GM21619 (cell line): ENCODE data around the gene SEPTIN6.

ENCODE experiments used
- ATAC-seq: cut with Tn5 transposase; IDR thresholded peaks from one replicate; pipeline ENCODE4 v1.9.1; 2021; ENCODE audit not compliant: unreplicated experiment

Gene SEPTIN6

GRCh38 chrX:119693040-119693995, at the start of gene SEPTIN6:
Gene SEPTIN6, minus strand, starts transcription at chrX:119693168. Its CDS starts 63 bp downstream, at chrX:119693105.
- peak; percentile 57 for ATAC-seq

GRCh38 chrX:119738742-119739141, 45.8 kb upstream of the SEPTIN6 start:
- no peak for ATAC-seq

- no peak for ATAC-seq
Observed at GRCh38 chrX:119736206-119736764, 43.3 kb upstream of the SEPTIN6 start.

GRCh38 chrX:119735467-119735866, 42.5 kb upstream of the SEPTIN6 start:
- ATAC-seq: no peak

- no peak for ATAC-seq
Observed at GRCh38 chrX:119734897-119735339, 42.0 kb upstream of the SEPTIN6 start.

GRCh38 chrX:119729408-119730201, 36.6 kb upstream of the SEPTIN6 start:
- peak; percentile 50 for ATAC-seq

- ATAC-seq: no peak
Observed at GRCh38 chrX:119728487-119728886, 35.5 kb upstream of the SEPTIN6 start.

GRCh38 chrX:119726900-119727555, 34.1 kb upstream of the SEPTIN6 start:
- ATAC-seq: no peak

GRCh38 chrX:119721926-119722325, 29.0 kb upstream of the SEPTIN6 start:
- no peak for ATAC-seq

- no peak for ATAC-seq
Observed at GRCh38 chrX:119721487-119721886, 28.5 kb upstream of the SEPTIN6 start.

- ATAC-seq: no peak
Observed at GRCh38 chrX:119709630-119710029, 16.7 kb upstream of the SEPTIN6 start.

GRCh38 chrX:119708936-119709335, 16.0 kb upstream of the SEPTIN6 start:
- no peak for ATAC-seq

GRCh38 chrX:119706616-119707015, 13.6 kb upstream of the SEPTIN6 start:
- ATAC-seq: no peak

- no peak for ATAC-seq
Observed at GRCh38 chrX:119698845-119699244, 5.9 kb upstream of the SEPTIN6 start.

GRCh38 chrX:119696251-119696890, 3.4 kb upstream of the SEPTIN6 start:
- no peak for ATAC-seq

GRCh38 chrX:119695535-119696050, 2.6 kb upstream of the SEPTIN6 start:
- no peak for ATAC-seq

GRCh38 chrX:119694601-119695534, 1.9 kb upstream of the SEPTIN6 start:
- ATAC-seq: no peak

- ATAC-seq: no peak
Observed at GRCh38 chrX:119693996-119694451, 1.1 kb upstream of the SEPTIN6 start.
